ENCODE data around the gene PYGO2.

The PYGO2 gene, protein sequence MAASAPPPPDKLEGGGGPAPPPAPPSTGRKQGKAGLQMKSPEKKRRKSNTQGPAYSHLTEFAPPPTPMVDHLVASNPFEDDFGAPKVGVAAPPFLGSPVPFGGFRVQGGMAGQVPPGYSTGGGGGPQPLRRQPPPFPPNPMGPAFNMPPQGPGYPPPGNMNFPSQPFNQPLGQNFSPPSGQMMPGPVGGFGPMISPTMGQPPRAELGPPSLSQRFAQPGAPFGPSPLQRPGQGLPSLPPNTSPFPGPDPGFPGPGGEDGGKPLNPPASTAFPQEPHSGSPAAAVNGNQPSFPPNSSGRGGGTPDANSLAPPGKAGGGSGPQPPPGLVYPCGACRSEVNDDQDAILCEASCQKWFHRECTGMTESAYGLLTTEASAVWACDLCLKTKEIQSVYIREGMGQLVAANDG

GRCh38 chr1:154961207-154962155 is at the start of gene PYGO2:
Gene PYGO2 (minus strand): TSS chr1:154961782. CDS start chr1:154961576, 206 bp downstream.
- DNase-seq (ENCODE audit: low read depth in 2 of 2): peak; percentile 44 to 45

DNA sequence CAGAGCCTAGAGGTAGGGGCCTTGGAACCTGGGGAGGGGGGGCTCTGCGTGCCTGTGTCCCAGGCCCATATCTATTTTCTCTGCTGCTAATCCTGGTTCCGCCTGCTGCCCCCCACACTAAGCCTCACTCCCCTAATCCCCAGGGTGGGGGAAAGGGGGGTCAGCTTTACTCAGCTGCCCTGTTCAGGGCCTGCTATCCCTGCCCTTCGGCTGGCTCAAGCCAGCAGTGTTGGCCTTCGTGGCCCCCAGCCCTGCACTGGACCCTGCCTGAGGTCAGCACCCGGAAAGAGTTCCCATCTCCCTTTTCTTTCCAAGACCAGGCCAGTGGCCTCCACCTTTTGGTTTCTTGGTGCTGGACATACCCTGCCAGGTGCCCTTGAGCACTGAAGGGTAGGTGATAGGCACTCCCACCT is 49.4 kb upstream of the PYGO2 start:
- DNase-seq (ENCODE audit: low read depth in 2 of 2): no peak

- DNase-seq (ENCODE audit: low read depth in 2 of 2): no peak
Observed at GRCh38 chr1:155010211-155010918, 48.8 kb upstream of the PYGO2 start.

- no peak for DNase-seq (ENCODE audit: low read depth in 2 of 2)
Observed at GRCh38 chr1:155009742-155010141, 48.2 kb upstream of the PYGO2 start.

DNA sequence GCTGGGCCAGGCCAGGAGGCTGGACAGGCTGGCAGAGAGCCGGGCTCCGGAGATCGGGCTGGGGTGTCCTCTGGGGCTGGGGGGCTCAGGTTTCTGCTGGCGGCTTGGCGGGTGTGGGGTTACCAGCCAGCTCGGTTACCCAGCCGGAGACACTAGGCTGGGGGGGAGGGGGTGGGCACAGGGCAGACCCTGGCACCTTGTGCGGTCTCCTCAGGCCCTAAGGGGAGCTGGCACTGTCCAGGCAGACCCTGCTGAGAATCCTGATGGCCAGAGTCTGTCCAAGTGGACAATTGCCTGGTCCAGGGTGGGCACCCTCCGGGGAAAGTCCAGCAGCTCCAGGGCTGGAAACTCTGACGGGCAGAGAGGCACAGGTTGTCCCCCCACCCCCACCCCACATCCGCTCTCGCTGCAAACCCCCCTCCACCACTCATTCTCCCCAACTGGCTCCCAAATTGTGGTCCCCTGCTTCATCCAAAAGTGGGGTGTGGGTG is 47.7 kb upstream of the PYGO2 start:
- no peak for DNase-seq (ENCODE audit: low read depth in 2 of 2)

GRCh38 chr1:155008015-155008941 is 46.7 kb upstream of the PYGO2 start:
- DNase-seq (ENCODE audit: low read depth in 2 of 2): no peak

GRCh38 chr1:155007251-155007828 is 45.8 kb upstream of the PYGO2 start:
- no peak for DNase-seq (ENCODE audit: low read depth in 2 of 2)

DNA sequence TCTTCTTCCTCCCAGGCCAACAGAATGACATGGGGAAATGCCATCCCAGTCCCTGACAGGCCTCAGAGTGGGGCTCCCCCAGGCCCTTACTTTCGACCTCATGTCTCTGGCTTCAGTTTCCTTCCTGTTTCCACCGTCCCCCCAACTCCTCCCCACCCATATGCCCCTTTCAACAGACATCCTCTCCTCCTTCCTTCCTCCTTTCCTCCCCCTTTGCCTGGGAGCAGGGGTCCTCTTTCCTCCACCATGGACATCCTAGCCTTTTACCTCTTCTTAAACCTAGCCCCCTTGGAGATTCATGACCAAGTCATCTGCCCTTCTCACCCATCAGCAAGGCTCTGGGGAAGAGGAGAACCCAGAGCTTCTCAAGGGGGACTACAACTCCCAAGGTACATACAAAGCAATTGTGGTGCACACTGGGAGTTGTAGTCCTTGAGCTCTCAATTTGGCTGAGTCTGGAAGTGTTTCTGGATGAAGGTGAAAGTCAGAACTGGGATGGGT is 45.1 kb upstream of the PYGO2 start:
- no peak for DNase-seq (ENCODE audit: low read depth in 2 of 2)

GRCh38 chr1:155005076-155006011 is 43.8 kb upstream of the PYGO2 start:
- DNase-seq (ENCODE audit: low read depth in 2 of 2): no peak

- no peak for DNase-seq (ENCODE audit: low read depth in 2 of 2)
Observed at GRCh38 chr1:155004352-155005075, 42.9 kb upstream of the PYGO2 start.

GRCh38 chr1:155003766-155004351 is 42.3 kb upstream of the PYGO2 start:
- DNase-seq (ENCODE audit: low read depth in 2 of 2): no peak

DNA sequence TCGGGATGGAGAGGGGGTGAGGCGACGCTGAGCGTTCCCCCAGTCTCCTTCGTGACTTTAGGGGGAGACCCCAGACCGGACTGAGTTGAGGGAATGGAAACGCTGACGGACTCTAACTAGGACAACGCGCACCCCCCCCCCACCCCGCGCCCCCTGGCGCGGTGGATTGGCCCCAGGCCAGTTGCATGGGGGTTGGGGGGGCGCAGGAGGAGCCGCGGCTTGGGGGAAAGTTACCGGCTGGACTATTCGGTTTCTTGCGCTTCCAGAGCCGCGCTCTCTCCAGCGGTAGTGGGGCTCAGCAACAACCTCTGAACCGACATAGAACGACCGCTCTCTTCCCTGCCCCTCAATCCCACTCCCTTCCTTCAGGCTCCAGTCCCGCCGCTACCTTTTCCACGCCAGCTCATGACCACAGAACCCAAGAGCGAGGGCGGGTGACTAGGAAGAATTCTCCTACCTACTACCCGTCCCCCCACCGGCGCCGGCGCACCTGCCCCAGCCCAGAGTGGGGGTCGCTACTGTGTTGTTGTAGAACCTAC is 41.7 kb upstream of the PYGO2 start:
- DNase-seq (ENCODE audit: low read depth in 2 of 2): no peak

GRCh38 chr1:155002464-155003226 is 41.1 kb upstream of the PYGO2 start, which contains the start of gene ZBTB7B:
Gene ZBTB7B (plus strand): TSS chr1:155002802. CDS start chr1:155014661, 11,859 bp downstream.
- DNase-seq (ENCODE audit: low read depth in 2 of 2): no peak

DNA sequence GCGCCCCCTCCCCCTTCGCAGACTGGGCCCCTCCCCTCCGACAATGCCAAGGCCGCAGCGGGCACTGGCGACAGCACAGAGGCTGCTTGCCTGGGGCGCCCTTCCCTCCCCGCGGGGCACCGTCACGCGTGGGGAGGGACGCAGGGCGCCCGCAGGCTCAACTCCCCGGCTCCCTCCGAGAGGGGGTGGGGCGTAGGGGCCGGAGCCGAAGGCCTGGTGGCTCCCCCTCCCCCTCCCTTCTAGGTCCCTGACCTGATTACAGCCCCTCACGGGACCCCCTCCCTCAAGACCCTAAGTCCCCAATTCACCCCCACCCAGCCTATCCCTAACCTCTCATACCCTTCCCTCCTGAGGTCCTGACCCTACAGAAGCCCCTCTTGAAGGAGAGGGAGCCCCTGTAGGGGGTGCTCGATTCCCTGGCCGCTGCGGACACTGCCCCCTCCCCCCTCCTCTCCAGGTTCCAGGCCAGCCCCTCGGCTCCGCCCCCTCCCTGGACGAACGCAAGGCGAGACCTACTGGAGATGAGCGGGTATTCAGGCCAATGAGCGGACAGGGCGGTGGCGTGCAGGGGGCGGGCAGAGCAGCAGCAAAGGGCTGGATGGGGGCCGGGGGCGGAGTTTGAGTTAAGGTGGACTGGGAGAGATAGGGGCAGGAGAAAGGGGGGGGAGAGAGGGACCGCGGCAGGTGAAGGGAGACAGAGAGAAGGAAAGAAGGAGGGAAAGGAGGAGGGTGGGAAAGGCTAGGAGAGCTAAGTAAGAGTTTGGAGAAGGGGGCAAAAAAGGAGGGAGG is 40.3 kb upstream of the PYGO2 start:
- peak; percentile 97 to 98 for DNase-seq (ENCODE audit: low read depth in 2 of 2)

DNA sequence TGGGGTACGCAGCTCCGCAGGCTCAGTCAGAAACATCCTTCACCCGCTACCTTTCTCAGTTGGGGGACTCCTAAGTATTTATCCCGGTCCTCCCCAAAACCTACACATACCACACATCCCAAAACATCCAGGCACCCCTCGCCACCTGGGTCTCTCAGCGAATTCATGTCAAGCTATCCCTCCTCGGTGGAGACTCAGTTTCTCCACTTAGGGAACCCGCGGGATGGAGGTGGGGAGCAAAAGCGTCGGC is 39.8 kb upstream of the PYGO2 start:
- no peak for DNase-seq (ENCODE audit: low read depth in 2 of 2)

GRCh38 chr1:155000726-155001424 is 39.3 kb upstream of the PYGO2 start:
- DNase-seq (ENCODE audit: low read depth in 2 of 2): peak; percentile 57 to 71

Data from fibroblast of skin of left quadriceps (primary cell).